Tibial artery (tissue), 4 donors: ENCODE results near the gene AKAP6.
A peak's percentile ranks its signal among the peaks of the same experiment; 100 is the strongest.

Experiments used
- DNase-seq, 2 donors: peaks; one replicate each; pipeline ENCODE4 v3.0.0-alpha.2; 2019
- H3K27ac ChIP-seq, 2 donors: fragments of 200-600 bp; sonication (generic) in 1 of 2; 1 replicate in 1 of 2; 2 replicates in 1 of 2; pipeline ENCODE4 v1.5.1; 2018 to 2019; ENCODE audit warnings: mild to moderate bottlenecking in 1 of 2
- H3K27me3 ChIP-seq, 2 donors: fragments of 200-600 bp; sonication (generic) in 1 of 2; one replicate each; pipeline versions ENCODE4 v1.5.1 to v1.6.0; 2016 to 2019
- H3K36me3 ChIP-seq, 3 donors: fragments of 200-600 bp; sonication (generic) in 2 of 3; one replicate each; pipeline ENCODE4 v1.5.1; 2016 to 2019; ENCODE audit warnings: mild to moderate bottlenecking in 2 of 3
- H3K4me1 ChIP-seq, 4 donors: fragments of 200-600 bp; sonication (generic) in 2 of 4; 1 replicate in 3 of 4; 2 replicates in 1 of 4; pipeline ENCODE4 v1.5.1; 2016 to 2019
- H3K4me3 ChIP-seq, 2 donors: fragments of 200-600 bp; sonication (generic) in 1 of 2; 1 replicate in 1 of 2; 2 replicates in 1 of 2; pipeline ENCODE4 v1.5.1; 2018 to 2019; ENCODE audit warnings: mild to moderate bottlenecking in 2 of 2
- H3K9me3 ChIP-seq, 3 donors: fragments of 200-600 bp; sonication (generic) in 1 of 3; one replicate each; pipeline ENCODE4 v1.5.1; 2016 to 2019
- intact Hi-C: fragments of 100-400 bp; cut with DNase I; formaldehyde crosslinking; loops from one replicate; pipeline ENCODE4 v1.15.0; 2023; ENCODE audit warnings: low total_unique reads
- TF ChIP-seq, protein P1 (sequence below), 2 experiments: fragments of 200-600 bp in 1 of 2; fragments of 450-650 bp in 1 of 2; IDR thresholded peaks; one replicate each; pipeline ENCODE4 v1.5.1; 2017 to 2019; ENCODE audit warnings: antibody characterized with exemption in 2 of 2, mild to moderate bottlenecking in 1 of 2, moderate library complexity in 1 of 2

Gene AKAP6

DNA sequence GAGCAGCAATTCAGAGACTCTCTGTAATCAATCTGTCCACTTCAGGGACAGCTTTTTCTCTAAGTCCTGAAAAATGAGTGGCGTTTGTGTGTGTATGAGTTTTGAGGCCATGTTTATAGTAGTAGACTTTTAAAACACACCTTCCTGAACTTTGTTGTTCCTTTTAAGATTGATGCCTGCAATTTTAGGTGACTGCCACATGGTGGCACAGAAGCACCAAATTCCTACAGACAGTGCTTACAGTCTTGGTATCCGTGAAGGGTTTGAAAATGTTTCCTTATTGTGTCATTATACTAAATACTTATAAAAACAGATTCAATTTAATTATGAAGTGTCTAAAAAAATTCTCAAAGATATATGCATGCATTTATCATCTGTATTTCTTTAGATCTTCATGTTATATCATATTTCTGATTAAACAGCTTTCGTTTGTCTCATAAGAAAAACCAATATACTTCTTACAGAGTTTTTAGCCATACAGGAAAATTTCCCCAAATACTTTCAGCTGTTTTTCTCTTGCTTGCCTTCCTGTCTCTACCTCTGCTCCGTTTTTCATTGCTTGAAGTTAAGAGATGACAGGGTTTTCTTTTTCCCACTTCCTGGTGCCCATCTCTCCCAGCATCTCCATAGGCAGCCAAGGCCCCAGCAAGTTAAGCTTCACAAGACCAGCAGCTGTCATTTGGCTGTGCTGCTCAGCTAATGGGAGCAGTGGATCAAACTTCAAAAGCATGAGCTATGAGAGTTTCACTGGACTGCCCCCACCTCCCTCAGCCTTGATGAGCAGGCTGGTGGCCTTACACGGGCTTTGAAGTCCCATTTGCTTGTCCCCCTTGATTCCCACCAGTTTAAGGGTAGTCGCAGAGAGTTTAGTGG, 259.6 kb downstream of the AKAP6 start:
- DNase-seq = no peak
- no peak overlapping the region for H3K4me3 ChIP-seq
- H3K36me3 ChIP-seq = peaks cover 0 to 5% (median 4%) of the 10 kb centered on the region in 3 donors
- TF ChIP-seq, protein P1, sequence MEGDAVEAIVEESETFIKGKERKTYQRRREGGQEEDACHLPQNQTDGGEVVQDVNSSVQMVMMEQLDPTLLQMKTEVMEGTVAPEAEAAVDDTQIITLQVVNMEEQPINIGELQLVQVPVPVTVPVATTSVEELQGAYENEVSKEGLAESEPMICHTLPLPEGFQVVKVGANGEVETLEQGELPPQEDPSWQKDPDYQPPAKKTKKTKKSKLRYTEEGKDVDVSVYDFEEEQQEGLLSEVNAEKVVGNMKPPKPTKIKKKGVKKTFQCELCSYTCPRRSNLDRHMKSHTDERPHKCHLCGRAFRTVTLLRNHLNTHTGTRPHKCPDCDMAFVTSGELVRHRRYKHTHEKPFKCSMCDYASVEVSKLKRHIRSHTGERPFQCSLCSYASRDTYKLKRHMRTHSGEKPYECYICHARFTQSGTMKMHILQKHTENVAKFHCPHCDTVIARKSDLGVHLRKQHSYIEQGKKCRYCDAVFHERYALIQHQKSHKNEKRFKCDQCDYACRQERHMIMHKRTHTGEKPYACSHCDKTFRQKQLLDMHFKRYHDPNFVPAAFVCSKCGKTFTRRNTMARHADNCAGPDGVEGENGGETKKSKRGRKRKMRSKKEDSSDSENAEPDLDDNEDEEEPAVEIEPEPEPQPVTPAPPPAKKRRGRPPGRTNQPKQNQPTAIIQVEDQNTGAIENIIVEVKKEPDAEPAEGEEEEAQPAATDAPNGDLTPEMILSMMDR (IDR thresholded peaks at IDR 0.05) = peak; percentile 45 to 46
- H3K27ac ChIP-seq = no peak overlapping the region
- H3K27me3 ChIP-seq = no peaks in the 10 kb centered on the region
- H3K4me1 ChIP-seq = peaks cover 0 to 17% (median 3%) of the 10 kb centered on the region in 4 donors
- H3K9me3 ChIP-seq = no peaks in the 10 kb centered on the region
- intact Hi-C loops = no loop called here

DNA sequence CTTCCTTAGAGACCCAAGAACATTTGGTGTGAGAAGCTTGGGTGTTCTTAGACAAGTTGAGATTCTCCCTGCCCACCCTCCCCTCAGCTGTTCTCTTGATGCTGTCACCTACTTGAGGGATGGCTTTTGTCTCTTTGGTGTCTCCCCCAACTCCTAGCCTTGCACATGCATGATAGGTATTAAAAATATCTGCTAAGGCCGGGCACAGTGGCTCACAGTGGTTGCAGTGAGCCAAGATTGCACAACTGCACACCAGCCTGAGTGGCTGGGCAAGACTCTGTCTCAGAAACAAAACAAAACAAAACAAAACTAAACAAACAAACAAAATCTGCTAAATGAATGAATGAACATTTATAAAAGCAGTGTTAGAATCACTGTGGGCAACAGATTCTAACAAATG, 261.1 kb downstream of the AKAP6 start:
- no peak for DNase-seq
- no peaks in the 10 kb centered on the region for H3K27me3 ChIP-seq
- intact Hi-C loops = no loop called here
- H3K4me1 ChIP-seq = peaks cover 0 to 30% (median 11%) of the 10 kb centered on the region in 4 donors
- no peak overlapping the region for H3K27ac ChIP-seq
- no peaks in the 10 kb centered on the region for H3K9me3 ChIP-seq
- H3K36me3 ChIP-seq = peaks cover 0 to 5% (median 4%) of the 10 kb centered on the region in 3 donors
- TF ChIP-seq, protein P1 (IDR thresholded peaks at IDR 0.05) = no peak
- H3K4me3 ChIP-seq = no peak overlapping the region

DNA sequence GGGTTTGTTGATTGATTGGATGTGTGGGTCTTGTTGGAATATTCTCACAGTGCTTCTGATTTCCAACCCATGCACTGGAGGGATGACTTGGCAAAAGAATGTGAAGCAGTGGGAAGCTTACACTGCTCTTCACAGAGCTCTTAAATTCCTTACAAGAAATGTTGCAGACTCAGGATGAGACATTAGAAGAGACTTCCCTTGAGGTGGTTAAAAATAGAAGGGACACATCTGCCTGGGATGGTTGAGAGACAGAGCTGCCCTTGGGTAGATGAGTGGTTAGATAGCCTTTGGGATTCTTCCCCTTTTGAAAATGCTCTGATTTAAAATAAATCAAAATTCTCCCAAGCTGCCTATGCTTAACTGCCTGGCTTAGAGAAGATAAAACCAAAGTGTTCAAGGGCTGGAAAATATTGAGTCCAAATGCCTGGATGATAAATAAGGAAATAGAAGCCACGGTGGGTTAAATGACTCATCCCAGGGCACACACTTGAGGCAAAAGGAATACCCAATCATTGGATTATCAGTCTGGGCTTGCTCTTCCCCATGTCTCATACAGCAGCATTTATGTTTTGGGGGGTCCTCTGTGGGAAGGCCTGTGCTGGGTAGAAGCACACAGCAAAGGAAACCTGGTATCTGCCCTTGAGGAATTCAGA, 264.3 kb downstream of the AKAP6 start:
- intact Hi-C loops = no loop called here
- no peaks in the 10 kb centered on the region for H3K27me3 ChIP-seq
- no peaks in the 10 kb centered on the region for H3K9me3 ChIP-seq
- peaks cover 0 to 50% (median 12%) of the 10 kb centered on the region in 4 donors for H3K4me1 ChIP-seq
- no peak overlapping the region for H3K27ac ChIP-seq
- no peaks in the 10 kb centered on the region for H3K36me3 ChIP-seq
- TF ChIP-seq, protein P1 (IDR thresholded peaks at IDR 0.05) = no peak
- no peak overlapping the region for H3K4me3 ChIP-seq
- no peak for DNase-seq

DNA sequence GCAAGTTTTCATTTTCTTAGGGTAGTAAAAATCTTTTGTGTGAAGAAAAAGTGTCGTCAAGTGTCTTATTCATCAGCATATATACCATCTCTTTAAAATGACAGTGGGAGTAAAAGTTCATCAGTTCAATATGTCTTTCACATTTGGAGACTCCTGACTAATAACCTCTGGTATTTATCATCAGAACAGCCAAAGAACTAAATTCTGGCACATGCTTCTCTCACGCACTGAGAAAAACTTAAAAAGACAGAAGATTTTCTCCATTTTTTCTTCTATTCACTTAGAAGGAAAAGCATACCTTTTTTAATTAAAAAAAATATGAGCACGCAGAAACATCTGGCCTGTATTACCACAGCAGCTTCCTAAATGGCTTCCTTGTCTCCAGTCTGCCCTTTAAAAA, 265.7 kb downstream of the AKAP6 start:
- no peaks in the 10 kb centered on the region for H3K36me3 ChIP-seq
- intact Hi-C loops = no loop called here
- H3K27ac ChIP-seq = peak overlapping the region; percentile 37 to 53
- TF ChIP-seq, protein P1 (IDR thresholded peaks at IDR 0.05) = no peak
- no peaks in the 10 kb centered on the region for H3K9me3 ChIP-seq
- no peak for DNase-seq
- H3K27me3 ChIP-seq = no peaks in the 10 kb centered on the region
- peaks cover 0 to 49% (median 12%) of the 10 kb centered on the region in 4 donors for H3K4me1 ChIP-seq
- no peak overlapping the region for H3K4me3 ChIP-seq

DNA sequence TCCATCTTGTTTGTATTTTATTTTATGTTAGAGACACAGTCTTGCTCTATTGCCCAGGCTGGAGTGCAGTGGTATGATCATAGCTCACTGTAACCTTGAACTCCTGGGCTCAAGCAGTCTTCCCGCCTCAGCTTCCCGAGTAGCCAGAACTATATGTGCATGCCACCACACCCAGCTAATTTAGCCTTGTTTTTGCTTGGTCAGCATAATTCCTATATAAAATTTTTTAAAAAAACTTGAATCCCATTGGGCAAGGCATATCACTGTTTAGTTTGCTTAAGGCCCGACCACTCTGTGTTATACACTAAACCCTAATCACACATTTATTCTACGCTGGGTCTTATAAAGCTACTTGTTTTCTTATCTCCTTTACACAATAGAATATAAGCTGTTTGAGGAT, 266.4 kb downstream of the AKAP6 start:
- intact Hi-C loops = no loop called here
- no peaks in the 10 kb centered on the region for H3K36me3 ChIP-seq
- TF ChIP-seq, protein P1 (IDR thresholded peaks at IDR 0.05) = no peak
- H3K27ac ChIP-seq = peak overlapping the region; percentile 37 to 53
- no peaks in the 10 kb centered on the region for H3K9me3 ChIP-seq
- DNase-seq = no peak
- peaks cover 0 to 42% (median 11%) of the 10 kb centered on the region in 4 donors for H3K4me1 ChIP-seq
- H3K4me3 ChIP-seq = no peak overlapping the region
- H3K27me3 ChIP-seq = no peaks in the 10 kb centered on the region
